Epithelial cell of prostate (primary cell): ENCODE measurements around the gene MROH7.

Source experiments
- DNase-seq: peaks from one replicate; pipeline ENCODE4 v3.0.0-alpha.2; 2011; ENCODE audit warnings: low read depth, low spot score
- H3K27ac ChIP-seq: fragments of 450-650 bp; 2 replicates; pipeline ENCODE4 v1.5.1; 2017; ENCODE audit warnings: mild to moderate bottlenecking

The MROH7 gene

GRCh38 chr1:54649130-54649898, 7.7 kb downstream of the MROH7 start:
- DNase-seq, result no peak

GRCh38 chr1:54649921-54650320, 8.3 kb downstream of the MROH7 start:
- no peak overlapping the region for H3K27ac ChIP-seq
- DNase-seq, result no peak

More at GRCh38 chr1:54649130-54649898, 7.7 kb downstream of the MROH7 start:
- no peak overlapping the region for H3K27ac ChIP-seq

- H3K27ac ChIP-seq, result no peak overlapping the region
- no peak for DNase-seq
These were observed 8.8 kb downstream of the MROH7 start for GRCh38 chr1:54650417-54650816.

GRCh38 chr1:54651608-54652007, 10.0 kb downstream of the MROH7 start:
- H3K27ac ChIP-seq, result no peak overlapping the region
- DNase-seq, result no peak

GRCh38 chr1:54652168-54652567, 10.6 kb downstream of the MROH7 start:
- no peak for DNase-seq

GRCh38 chr1:54653036-54653435, 11.4 kb downstream of the MROH7 start:
- no peak for DNase-seq
- no peak overlapping the region for H3K27ac ChIP-seq

More at GRCh38 chr1:54652168-54652567, 10.6 kb downstream of the MROH7 start:
- H3K27ac ChIP-seq, result no peak overlapping the region

GRCh38 chr1:54658164-54658913, 16.8 kb downstream of the MROH7 start:
- DNase-seq, result no peak
- H3K27ac ChIP-seq, result no peak overlapping the region

- no peak for DNase-seq
- no peak overlapping the region for H3K27ac ChIP-seq
These were observed 22.1 kb downstream of the MROH7 start for GRCh38 chr1:54663725-54664124.

- DNase-seq, result no peak
These were observed 22.8 kb downstream of the MROH7 start for GRCh38 chr1:54664364-54664763.

GRCh38 chr1:54665852-54666251, 24.3 kb downstream of the MROH7 start:
- no peak overlapping the region for H3K27ac ChIP-seq
- DNase-seq, result no peak

More at GRCh38 chr1:54664364-54664763, 22.8 kb downstream of the MROH7 start:
- H3K27ac ChIP-seq, result no peak overlapping the region

- no peak for DNase-seq
- no peak overlapping the region for H3K27ac ChIP-seq
These were observed 24.7 kb downstream of the MROH7 start for GRCh38 chr1:54666333-54666732.

GRCh38 chr1:54667797-54668196, 26.2 kb downstream of the MROH7 start:
- no peak for DNase-seq
- H3K27ac ChIP-seq, result no peak overlapping the region

- no peak for DNase-seq
- H3K27ac ChIP-seq, result no peak overlapping the region
These were observed 27.0 kb downstream of the MROH7 start for GRCh38 chr1:54668567-54668966.

- no peak for DNase-seq
- H3K27ac ChIP-seq, result no peak overlapping the region
These were observed 30.5 kb downstream of the MROH7 start for GRCh38 chr1:54671985-54672608.

- no peak for DNase-seq
- no peak overlapping the region for H3K27ac ChIP-seq
These were observed 37.4 kb downstream of the MROH7 start for GRCh38 chr1:54678776-54679643.

- no peak overlapping the region for H3K27ac ChIP-seq
- no peak for DNase-seq
These were observed 38.1 kb downstream of the MROH7 start for GRCh38 chr1:54679706-54680105.

- DNase-seq, result no peak
- no peak overlapping the region for H3K27ac ChIP-seq
These were observed 38.8 kb downstream of the MROH7 start for GRCh38 chr1:54680387-54680786.

- H3K27ac ChIP-seq, result no peak overlapping the region
- DNase-seq, result no peak
These were observed 39.8 kb downstream of the MROH7 start for GRCh38 chr1:54681358-54681757.

- DNase-seq, result no peak
- no peak overlapping the region for H3K27ac ChIP-seq
These were observed 41.9 kb downstream of the MROH7 start for GRCh38 chr1:54683453-54683852.

- no peak overlapping the region for H3K27ac ChIP-seq
- no peak for DNase-seq
These were observed 43.8 kb downstream of the MROH7 start for GRCh38 chr1:54685335-54685905.
